ACHN (cell line): ENCODE measurements around the gene GTF3C2.
"Not testable (repeated sequence)": the region's sequence is repeated elsewhere in the genome, so short reads cannot be mapped to it uniquely, and the experiment has no call there.

Source experiments
- DNase-seq: peaks from one replicate; pipeline ENCODE4 v3.0.0-alpha.2; 2015
- in situ Hi-C: cut with HindIII; loops from 2 replicates; pipeline ENCODE4 v1.10.0; 2017; ENCODE audit warnings: low sequenced_read_pairs, low pct_ligation_motif_present, low pct_unique_long_range_greater_than_20kb

Gene GTF3C2

GRCh38 chr2:27324720-27325119, 31.8 kb downstream of the GTF3C2 start:
- in situ Hi-C loops: no loop called here
- DNase-seq: no peak

GRCh38 chr2:27323596-27324285, 32.8 kb downstream of the GTF3C2 start:
- no peak for DNase-seq
- in situ Hi-C loops: no loop called here

- DNase-seq: peak; percentile 95
- in situ Hi-C loops: no loop called here
These were observed 33.6 kb downstream of the GTF3C2 start, which contains the start of gene MPV17 for GRCh38 chr2:27322766-27323595. MPV17 (minus strand) TSS chr2:27323097; CDS start chr2:27322517, 580 bp downstream.

DNA sequence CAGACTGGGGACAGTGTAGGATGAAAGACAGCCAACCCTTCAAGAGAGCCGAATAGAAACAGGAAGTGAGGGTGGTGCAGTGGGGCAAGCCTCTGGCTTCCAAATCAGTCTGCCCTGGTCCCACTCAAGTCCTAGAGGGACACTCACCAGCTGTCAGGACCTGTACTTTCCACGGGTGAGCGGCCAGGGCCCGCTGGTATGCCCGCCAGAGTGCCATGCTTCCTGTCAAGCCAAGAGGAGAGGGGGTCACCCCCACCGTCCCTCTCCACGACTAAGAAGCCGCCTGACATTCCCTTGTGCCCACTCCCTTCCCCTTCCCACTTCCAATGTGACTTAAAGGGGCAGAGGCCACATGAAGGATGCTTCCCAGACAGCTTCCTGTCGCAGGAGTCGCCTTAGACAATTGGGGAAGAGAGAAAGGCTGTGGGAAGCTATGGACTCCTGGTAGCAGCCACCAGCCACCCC, 34.2 kb downstream of the GTF3C2 start:
- DNase-seq: peak; percentile 39

GRCh38 chr2:27320958-27321543, 35.5 kb downstream of the GTF3C2 start:
- in situ Hi-C loops: no loop called here
- DNase-seq: peak; percentile 99

More for the DNA sequence above, 34.2 kb downstream of the GTF3C2 start:
- in situ Hi-C loops: no loop called here

- DNase-seq, in situ Hi-C loops: not testable (repeated sequence)
These were observed 36.7 kb downstream of the GTF3C2 start for GRCh38 chr2:27319839-27320238.

DNA sequence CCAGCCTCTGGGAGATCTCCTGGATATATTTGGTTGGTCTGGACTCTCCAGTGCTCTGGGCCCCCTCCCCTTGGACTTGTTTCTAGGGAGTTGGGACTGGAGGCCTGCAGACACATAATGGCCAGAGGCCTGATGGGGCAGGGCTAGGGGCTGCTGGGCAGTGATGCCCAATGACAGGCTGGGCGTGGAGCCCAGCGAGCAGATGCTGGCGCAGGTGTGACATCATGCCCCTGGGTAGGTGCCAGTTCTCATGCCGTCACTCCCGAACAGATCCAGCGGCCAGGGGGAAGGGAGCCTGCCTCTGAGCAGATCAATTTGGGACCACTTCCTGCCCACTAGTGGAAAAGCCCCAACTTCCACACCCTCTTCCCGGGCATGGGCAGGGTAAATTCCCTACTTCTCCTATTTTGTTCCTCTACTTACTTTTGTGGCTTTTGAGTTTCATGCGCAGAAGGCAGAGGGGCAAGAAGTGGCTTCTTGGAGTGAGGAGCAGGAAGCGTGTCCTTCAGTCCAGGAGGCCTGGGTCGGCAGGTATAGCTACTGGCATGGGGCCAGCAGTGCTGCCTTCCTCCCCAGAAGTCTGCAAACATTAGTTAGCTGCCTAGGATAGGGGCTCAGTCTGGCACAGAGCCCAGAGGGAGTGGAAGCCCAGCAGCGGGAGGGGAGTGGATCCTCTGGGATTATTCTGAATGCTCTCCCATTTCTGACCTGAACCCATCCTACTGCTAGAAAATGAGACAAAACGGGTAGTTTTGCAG, 39.7 kb downstream of the GTF3C2 start:
- DNase-seq: no peak
- in situ Hi-C loops: no loop called here

GRCh38 chr2:27315122-27315521, 41.4 kb downstream of the GTF3C2 start:
- in situ Hi-C loops: no loop called here
- DNase-seq: no peak

GRCh38 chr2:27314709-27315108, 41.9 kb downstream of the GTF3C2 start:
- in situ Hi-C loops: no loop called here
- no peak for DNase-seq

DNA sequence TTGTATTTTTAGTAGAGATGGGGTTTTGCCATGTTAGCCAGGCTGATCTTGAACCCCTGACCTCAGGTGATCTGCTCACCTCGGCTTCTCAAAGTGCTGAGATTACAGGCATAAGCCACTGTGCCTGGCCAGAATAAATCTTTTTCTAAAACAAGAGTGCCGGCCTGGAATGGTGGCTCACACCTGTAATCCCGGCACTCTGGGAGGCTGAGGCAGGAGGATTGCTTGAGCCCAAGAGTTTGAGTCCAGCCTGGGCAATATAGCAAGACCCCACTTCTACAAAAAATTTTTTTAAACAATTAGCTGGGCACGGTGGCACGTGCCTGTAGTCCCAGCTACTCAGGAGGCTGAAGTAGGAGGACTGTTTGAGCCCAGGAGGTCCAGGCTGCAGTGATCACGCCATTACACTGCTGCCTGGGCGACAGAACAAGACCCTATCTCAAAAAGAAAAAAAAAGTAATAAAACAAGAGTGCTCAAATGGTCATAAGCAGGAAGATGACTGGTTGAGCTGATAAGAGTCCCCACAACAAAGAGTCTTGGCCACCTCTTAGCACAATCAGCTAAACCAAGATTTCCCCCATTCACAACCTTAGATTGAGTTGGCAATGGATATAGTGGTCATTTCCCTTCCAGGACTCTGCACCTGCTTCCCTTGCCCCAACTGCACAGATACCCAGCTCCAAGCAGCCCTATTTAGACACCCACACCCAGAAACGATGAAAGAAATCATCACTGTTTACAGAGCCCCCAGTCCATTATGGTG, 42.5 kb downstream of the GTF3C2 start:
- DNase-seq: no peak
- in situ Hi-C loops: no loop called here

GRCh38 chr2:27312152-27312551, 44.4 kb downstream of the GTF3C2 start:
- in situ Hi-C loops: no loop called here
- DNase-seq: no peak

DNA sequence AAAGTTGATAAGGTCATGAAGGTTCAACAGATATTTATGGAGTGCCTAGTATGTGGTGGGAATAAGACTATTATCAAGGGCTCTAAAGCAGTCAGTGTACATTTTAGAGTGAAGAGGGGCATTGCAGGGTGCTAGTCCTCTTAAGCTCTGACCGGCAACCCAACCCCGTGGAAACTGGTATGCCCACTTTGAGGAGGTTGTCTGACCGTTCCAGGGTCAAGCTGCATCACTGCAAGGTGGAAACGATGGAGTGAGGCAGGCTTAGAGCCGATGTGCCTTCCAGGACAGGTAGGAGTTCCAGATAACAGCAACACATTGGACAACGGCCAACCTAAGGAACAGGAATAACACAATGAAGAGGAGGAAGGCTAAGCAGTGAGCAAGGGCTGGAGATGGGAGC, 46.9 kb downstream of the GTF3C2 start:
- in situ Hi-C loops: no loop called here
- no peak for DNase-seq

DNA sequence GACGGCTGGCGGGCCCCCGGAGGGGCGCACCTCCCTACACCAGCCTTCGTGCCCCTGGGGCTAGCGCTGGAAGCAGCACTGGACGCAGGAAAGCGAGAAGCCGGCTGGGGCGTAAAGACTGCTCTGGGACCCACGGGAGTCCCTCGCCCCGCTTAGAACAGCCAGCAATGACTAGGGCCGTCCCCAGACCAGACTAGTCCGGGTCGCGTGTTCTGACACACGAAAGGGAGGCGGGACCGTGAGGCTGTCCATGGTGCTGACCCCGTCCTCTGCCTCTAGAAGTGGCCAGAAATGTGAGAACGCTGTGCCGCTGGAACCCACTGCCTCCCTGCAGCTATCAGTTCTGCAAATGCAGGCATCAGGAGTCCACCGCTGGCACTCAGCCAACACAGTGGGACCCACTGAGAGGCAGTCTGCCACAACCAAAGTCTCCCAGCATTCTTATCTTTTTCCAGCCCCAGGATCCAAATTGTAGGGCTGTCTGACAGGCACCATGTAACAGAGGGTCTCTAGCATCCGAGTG, 48.1 kb downstream of the GTF3C2 start, which contains the start of gene UCN:
UCN (minus strand) TSS at position 87 of the 523 bp plus-strand sequence. CDS start 550 bp downstream, outside the sequence.
- peak; percentile 30 for DNase-seq
- in situ Hi-C loops: no loop called here

- in situ Hi-C loops: no loop called here
- DNase-seq: no peak
These were observed 48.8 kb downstream of the GTF3C2 start for GRCh38 chr2:27307545-27308358.

GRCh38 chr2:27307287-27307544, 49.3 kb downstream of the GTF3C2 start:
- in situ Hi-C loops: no loop called here
- no peak for DNase-seq

DNA sequence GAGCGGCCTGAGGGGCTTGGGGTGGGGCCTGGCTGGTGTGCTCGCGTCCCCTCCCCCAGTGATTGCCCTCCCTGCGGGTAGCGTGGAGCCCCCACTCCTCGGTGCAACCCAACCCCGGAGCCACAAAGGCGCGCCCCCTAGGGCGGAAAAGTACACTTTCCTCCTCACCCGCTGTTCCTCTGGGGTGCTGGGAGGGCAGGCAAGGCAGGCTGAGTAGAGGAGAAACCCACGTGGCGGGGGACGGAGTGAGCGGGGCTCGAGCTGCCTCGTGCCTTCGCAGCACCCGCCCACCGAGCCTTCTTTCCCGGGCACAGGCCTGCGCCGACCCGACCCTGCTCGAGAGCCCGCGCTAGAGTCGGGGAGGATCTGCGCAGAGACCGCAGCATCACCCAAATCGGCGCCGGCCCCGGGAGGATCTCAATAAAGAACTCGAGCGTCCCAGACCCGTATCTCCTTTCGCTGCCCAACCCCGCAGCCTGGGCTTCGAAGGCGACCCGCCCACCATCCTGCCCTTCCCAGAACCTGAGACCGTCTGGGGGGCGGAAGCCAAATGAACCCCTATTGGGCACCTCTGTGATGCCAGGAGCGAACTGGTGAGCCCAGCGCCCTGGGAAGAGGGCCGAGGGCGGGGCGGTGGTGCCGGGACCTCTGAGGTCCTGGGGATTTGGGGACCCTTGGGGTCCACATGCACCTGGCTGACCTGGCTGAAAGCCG, 49.8 kb downstream of the GTF3C2 start:
- DNase-seq: no peak
- in situ Hi-C loops: no loop called here

DNA sequence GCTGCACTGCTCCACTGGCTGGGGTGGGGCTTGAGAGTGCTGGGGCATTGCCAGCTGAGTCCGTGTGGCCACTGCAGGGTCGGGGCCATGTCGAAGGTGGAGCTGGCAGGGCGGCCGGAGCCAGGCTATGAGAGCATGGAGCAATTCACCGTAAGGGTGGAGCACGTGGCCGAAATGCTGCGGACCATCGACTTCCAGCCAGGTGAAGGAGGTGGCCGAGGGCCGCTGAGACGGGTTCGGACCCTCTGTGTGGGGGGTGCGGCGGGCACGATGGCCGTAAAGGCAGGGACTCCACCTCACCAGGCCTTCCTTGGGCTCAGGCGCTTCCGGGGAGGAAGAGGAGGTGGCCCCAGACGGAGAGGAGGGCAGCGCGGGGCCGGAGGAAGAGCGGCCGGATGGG, 50.4 kb downstream of the GTF3C2 start:
- DNase-seq: no peak
- in situ Hi-C loops: no loop called here
